H9 (cell line): ENCODE measurements around the gene TMC3. TPM values are rescaled to one million over a fixed set of nuclear protein-coding genes. Genes with fewer than 3 reads are reported as not detected.

Source experiments
- DNase-seq: peaks from one replicate; pipeline ENCODE4 v3.0.0-alpha.2; 2017
- H2AFZ ChIP-seq: one replicate; pipeline ENCODE4 v1.6.1; 2013; ENCODE audit warnings: mild to moderate bottlenecking, low read length, control low read depth, moderate library complexity
- H2AK5ac ChIP-seq: 2 replicates; pipeline ENCODE4 v1.6.1; 2013; ENCODE audit warnings: low read length, control low read depth, mixed read lengths; ENCODE audit not compliant: insufficient read length
- H2BK120ac ChIP-seq: one replicate; pipeline ENCODE4 v1.6.1; 2013; ENCODE audit warnings: low read depth, mild to moderate bottlenecking, low read length, control low read depth, inconsistent platforms; ENCODE audit not compliant: poor library complexity, severe bottlenecking
- H2BK12ac ChIP-seq: 2 replicates; pipeline ENCODE4 v1.6.1; 2013; ENCODE audit warnings: low read length, control low read depth, mixed read lengths, low read depth; ENCODE audit not compliant: insufficient read length
- H2BK15ac ChIP-seq: 2 replicates; pipeline ENCODE4 v1.6.1; 2013; ENCODE audit warnings: low read depth, low read length, control low read depth
- H2BK20ac ChIP-seq: one replicate; pipeline ENCODE4 v1.6.1; 2013; ENCODE audit warnings: low read depth, mild to moderate bottlenecking, low read length, control low read depth, inconsistent platforms; ENCODE audit not compliant: poor library complexity, severe bottlenecking
- H2BK5ac ChIP-seq: 2 replicates; pipeline ENCODE4 v1.6.1; 2013; ENCODE audit warnings: low read length, control low read depth, mixed read lengths; ENCODE audit not compliant: insufficient read length
- H3K14ac ChIP-seq: 2 replicates; pipeline ENCODE4 v1.6.1; 2013; ENCODE audit warnings: low read length, control low read depth; ENCODE audit not compliant: insufficient read depth
- H3K18ac ChIP-seq: 2 replicates; pipeline ENCODE4 v1.6.1; 2013; ENCODE audit warnings: low read depth, mild to moderate bottlenecking, mixed read lengths, low read length, control low read depth; ENCODE audit not compliant: insufficient read length
- H3K23ac ChIP-seq: 2 replicates; pipeline ENCODE4 v1.6.1; 2013; ENCODE audit warnings: low read length, control low read depth, mixed read lengths, low read depth; ENCODE audit not compliant: insufficient read length
- H3K23me2 ChIP-seq: 2 replicates; pipeline ENCODE4 v1.6.1; 2013; ENCODE audit warnings: low read depth, mild to moderate bottlenecking, mixed read lengths, low read length, control low read depth; ENCODE audit not compliant: insufficient read length, poor library complexity, severe bottlenecking
- H3K27ac ChIP-seq: 2 replicates; pipeline ENCODE4 v1.5.1; 2013; ENCODE audit warnings: low read length, control low read depth, mixed read lengths, low read depth; ENCODE audit not compliant: insufficient read length
- H3K27me3 ChIP-seq: 2 replicates; pipeline ENCODE4 v1.6.1; 2013; ENCODE audit warnings: low read length, control low read depth, inconsistent platforms; ENCODE audit not compliant: insufficient read depth
- H3K4ac ChIP-seq: 2 replicates; pipeline ENCODE4 v1.6.1; 2013; ENCODE audit warnings: low read depth, mild to moderate bottlenecking, control low read depth, inconsistent platforms, low read length, moderate library complexity
- H3K4me1 ChIP-seq: 2 replicates; pipeline ENCODE4 v1.6.1; 2013; ENCODE audit warnings: low read length, control low read depth, inconsistent platforms; ENCODE audit not compliant: insufficient read depth
- H3K4me2 ChIP-seq: 2 replicates; pipeline ENCODE4 v1.6.1; 2013; ENCODE audit warnings: low read length, control low read depth, mixed read lengths; ENCODE audit not compliant: insufficient read length, insufficient read depth
- H3K56ac ChIP-seq: 2 replicates; pipeline ENCODE4 v1.6.1; 2013; ENCODE audit warnings: low read depth, mild to moderate bottlenecking, mixed read lengths, low read length, control low read depth; ENCODE audit not compliant: insufficient read length
- H3K79me1 ChIP-seq: 2 replicates; pipeline ENCODE4 v1.6.1; 2013; ENCODE audit warnings: low read depth, mild to moderate bottlenecking, moderate library complexity, low read length, control low read depth, inconsistent platforms; ENCODE audit not compliant: insufficient read depth, poor library complexity, severe bottlenecking
- H3K79me2 ChIP-seq: 2 replicates; pipeline ENCODE4 v1.6.1; 2013; ENCODE audit warnings: low read length, control low read depth, inconsistent platforms; ENCODE audit not compliant: insufficient read depth
- H3K9ac ChIP-seq: 2 replicates; pipeline ENCODE4 v1.6.1; 2013; ENCODE audit warnings: low read length, control low read depth, mixed read lengths; ENCODE audit not compliant: insufficient read length; ENCODE audit errors: extremely low read depth
- H3K9me3 ChIP-seq: one replicate; pipeline ENCODE4 v1.6.1; 2013; ENCODE audit warnings: low read depth, low read length, inconsistent platforms; ENCODE audit not compliant: control insufficient read depth
- H3T11ph ChIP-seq: one replicate; pipeline ENCODE4 v1.6.1; 2013; ENCODE audit warnings: mild to moderate bottlenecking, low read length, control low read depth, inconsistent platforms
- H4K20me1 ChIP-seq: one replicate; pipeline ENCODE4 v1.6.1; 2013; ENCODE audit not compliant: control insufficient read depth, insufficient read length, insufficient read depth
- H4K5ac ChIP-seq: 2 replicates; pipeline ENCODE4 v1.6.1; 2013; ENCODE audit warnings: low read depth, mild to moderate bottlenecking, mixed read lengths, low read length, control low read depth; ENCODE audit not compliant: insufficient read length
- H4K8ac ChIP-seq: replicated peaks from 2 replicates; pipeline ENCODE4 v1.6.1; 2013; ENCODE audit warnings: low read length, control low read depth, mixed read lengths, low read depth; ENCODE audit not compliant: insufficient read length
- H4K91ac ChIP-seq: 2 replicates; pipeline ENCODE4 v1.6.1; 2013; ENCODE audit warnings: low read depth, mild to moderate bottlenecking, moderate library complexity, mixed read lengths, low read length, control low read depth; ENCODE audit not compliant: insufficient read length
- H3K27ac Mint-ChIP-seq, 3 experiments: 2 replicates in 2 of 3; 3 replicates in 1 of 3; pipeline ENCODE4 v1.8.0; 2020 to 2021; ENCODE audit warnings: mixed read lengths in 3 of 3, mild to moderate bottlenecking in 1 of 3, moderate library complexity in 1 of 3
- H3K27me3 Mint-ChIP-seq: 2 replicates; pipeline ENCODE4 v1.8.0; 2021; ENCODE audit warnings: low read depth, mild to moderate bottlenecking, moderate library complexity, mixed read lengths
- H3K36me3 Mint-ChIP-seq, 3 experiments: 2 replicates in 2 of 3; 3 replicates in 1 of 3; pipeline ENCODE4 v1.8.0; 2020 to 2021; ENCODE audit warnings: low read depth in 3 of 3, mixed read lengths in 3 of 3; ENCODE audit not compliant: insufficient read depth in 1 of 3
- H3K4me1 Mint-ChIP-seq, 2 experiments: 2 replicates each; pipeline ENCODE4 v1.8.0; 2020; ENCODE audit warnings: mixed read lengths in 2 of 2
- H3K4me3 Mint-ChIP-seq, 2 experiments: 2 replicates in 1 of 2; 3 replicates in 1 of 2; pipeline ENCODE4 v1.8.0; 2020 to 2021; ENCODE audit warnings: mild to moderate bottlenecking in 2 of 2, mixed read lengths in 2 of 2, moderate library complexity in 1 of 2
- H3K9me3 Mint-ChIP-seq, 2 experiments: 2 replicates in 1 of 2; 3 replicates in 1 of 2; pipeline ENCODE4 v1.8.0; 2020; ENCODE audit warnings: mild to moderate bottlenecking in 2 of 2, mixed read lengths in 2 of 2, moderate library complexity in 1 of 2
- CTCF ChIP-seq: fragments of 200-600 bp; sonication (generic); conservative IDR thresholded peaks from 3 replicates; pipeline ENCODE4 v1.8.0; 2021; ENCODE audit warnings: antibody characterized with exemption, mild to moderate bottlenecking
- WGBS: extraction: QIAGEN DNeasy Blood & Tissue Kit; methylation state at CpG from one replicate; pipeline ENCODE4 v1.1.7; 2013; ENCODE audit warnings: missing lambda C conversion rate, low lambda C conversion rate, mixed read lengths; ENCODE audit not compliant: insufficient read length; ENCODE audit errors: extremely low coverage; 5-methylcytosine and 5-hydroxymethylcytosine counted together
- total RNA-seq: library from RNA; stranded (reverse); gene quantifications from 2 replicates; pipeline ENCODE4 v1.2.1, GENCODE V29; 2021

TMC3 gene
- total RNA-seq, 1 experiment from 2014 or later: not detected

DNA sequence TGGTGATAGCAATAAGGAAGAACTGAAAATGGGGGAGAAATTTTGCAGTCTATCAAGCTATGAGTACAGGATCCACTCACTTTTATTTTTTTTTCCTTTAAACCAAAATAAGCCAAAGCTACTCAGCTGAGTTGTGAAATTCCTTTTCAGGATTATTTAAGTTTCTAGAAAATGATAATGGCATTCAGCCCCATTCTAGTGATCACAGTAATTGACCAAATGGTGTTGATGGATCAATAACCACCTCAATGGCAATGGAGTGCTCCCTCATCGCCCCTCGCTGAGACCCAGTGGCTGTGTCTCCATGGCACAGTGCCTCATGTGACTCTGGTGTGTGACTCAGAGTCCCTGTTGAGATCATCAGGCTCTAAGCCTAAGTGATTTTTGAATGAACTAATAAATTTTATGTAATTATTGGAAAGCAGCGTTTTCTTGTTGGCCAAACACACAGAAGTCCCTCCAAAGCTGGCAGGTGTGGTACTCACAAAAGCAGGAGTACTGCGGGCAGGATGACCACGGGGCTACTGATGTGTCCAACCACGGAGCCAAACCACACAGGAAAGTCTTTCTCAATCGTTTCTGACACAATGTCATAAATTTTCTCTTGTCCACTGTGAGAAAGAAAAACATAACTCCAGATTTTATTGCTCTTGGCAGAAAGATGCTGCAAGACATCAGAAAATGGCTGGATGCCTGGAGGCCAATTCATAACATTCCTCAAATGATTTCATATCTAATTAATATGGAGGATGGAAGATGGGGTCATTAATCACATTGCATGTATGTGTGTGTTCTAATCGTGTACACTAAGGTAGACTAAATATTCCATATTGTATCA lies 35.6 kb downstream of the TMC3 start:
- H3K56ac ChIP-seq: no peak overlapping the region
- Mint-ChIP-seq H3K4me3 (no peak overlapping the region), H3K4me1 (0 out of 4 replicates have a peak, but pooled peaks cover 2 to 3% of the 10 kb centered on the region in 2 experiments), H3K27me3 (no peaks in the 10 kb centered on the region; the same call in 1 of the 2 replicates), H3K9me3 (no peaks in the 10 kb centered on the region), H3K36me3 (no peaks in the 10 kb centered on the region), H3K27ac (no peak overlapping the region; a peak in 1 of 7 replicates)
- WGBS: no CpG with 5 or more reads among the region's 8 CpGs
- H4K8ac ChIP-seq: no peak overlapping the region
- no peak overlapping the region for H2BK12ac ChIP-seq
- H3T11ph ChIP-seq: no peak overlapping the region
- H4K5ac ChIP-seq: no peak overlapping the region
- no peak overlapping the region for H3K14ac ChIP-seq
- no peaks in the 10 kb centered on the region for H3K4me1 ChIP-seq
- H3K27me3 ChIP-seq: no peaks in the 10 kb centered on the region
- H3K4ac ChIP-seq: no peak overlapping the region
- no peak overlapping the region for H3K18ac ChIP-seq
- H3K9ac ChIP-seq: no peak overlapping the region
- no peaks in the 10 kb centered on the region for H3K9me3 ChIP-seq
- no peaks in the 10 kb centered on the region for H3K79me2 ChIP-seq
- TF ChIP-seq CTCF: no peak
- H2BK15ac ChIP-seq: no peak overlapping the region
- no peak overlapping the region for H2BK20ac ChIP-seq
- no peak overlapping the region for H2BK5ac ChIP-seq
- H2AK5ac ChIP-seq: no peak overlapping the region
- DNase-seq: no peak
- H4K20me1 ChIP-seq: no peaks in the 10 kb centered on the region
- H3K79me1 ChIP-seq: no peaks in the 10 kb centered on the region
- H3K23ac ChIP-seq: no peak overlapping the region
- H2AFZ ChIP-seq: no peak overlapping the region
- no peaks in the 10 kb centered on the region for H3K23me2 ChIP-seq
- no peak overlapping the region for H2BK120ac ChIP-seq
- no peak overlapping the region for H3K4me2 ChIP-seq
- no peak overlapping the region for H4K91ac ChIP-seq
- H3K27ac ChIP-seq: no peak overlapping the region
